Endodermal cell (in vitro differentiated cells): Measurements from ENCODE around the gene ALPK1. TPM values are rescaled to one million over a fixed set of nuclear protein-coding genes. Genes with fewer than 3 reads are reported as not detected.

ENCODE experiments used
- DNase-seq: peaks from one replicate; pipeline ENCODE4 v3.0.0-alpha.2; 2017
- H3K27ac ChIP-seq: 2 replicates; pipeline ENCODE4 v1.5.1; 2013; ENCODE audit warnings: mild to moderate bottlenecking, low read depth, low read length, moderate library complexity
- H3K27me3 ChIP-seq: 2 replicates; pipeline ENCODE4 v1.6.1; 2013; ENCODE audit warnings: mild to moderate bottlenecking, low read length, moderate library complexity; ENCODE audit not compliant: insufficient read depth, control insufficient read depth, poor library complexity, severe bottlenecking
- H3K36me3 ChIP-seq: 2 replicates; pipeline ENCODE4 v1.7.0; 2013; ENCODE audit warnings: mild to moderate bottlenecking, low read length, moderate library complexity; ENCODE audit not compliant: control insufficient read depth, insufficient read depth
- H3K4me1 ChIP-seq: one replicate; pipeline ENCODE4 v1.7.0; 2013; ENCODE audit warnings: low read length; ENCODE audit not compliant: control insufficient read depth, insufficient read depth
- H3K4me3 ChIP-seq: 2 replicates; pipeline ENCODE4 v1.5.1; 2013; ENCODE audit warnings: mild to moderate bottlenecking, low read length, moderate library complexity
- H3K9ac ChIP-seq: 2 replicates; pipeline ENCODE4 v1.6.1; 2013; ENCODE audit warnings: mild to moderate bottlenecking, low read length, moderate library complexity; ENCODE audit not compliant: poor library complexity, severe bottlenecking; ENCODE audit errors: extremely low read depth
- H3K9me3 ChIP-seq: 2 replicates; pipeline ENCODE4 v1.6.1; 2013; ENCODE audit warnings: mild to moderate bottlenecking, low read length, moderate library complexity; ENCODE audit not compliant: control insufficient read depth
- H3K27ac Mint-ChIP-seq: 2 replicates; pipeline ENCODE4 v1.8.0; 2020; ENCODE audit warnings: mixed read lengths
- H3K27me3 Mint-ChIP-seq: 2 replicates; pipeline ENCODE4 v1.8.0; 2021; ENCODE audit warnings: mild to moderate bottlenecking, mixed read lengths; ENCODE audit not compliant: insufficient read depth
- H3K36me3 Mint-ChIP-seq: 2 replicates; pipeline ENCODE4 v1.8.0; 2020; ENCODE audit warnings: low read depth, mixed read lengths
- H3K4me1 Mint-ChIP-seq: 2 replicates; pipeline ENCODE4 v1.8.0; 2020; ENCODE audit warnings: mixed read lengths
- H3K4me3 Mint-ChIP-seq: 2 replicates; pipeline ENCODE4 v1.8.0; 2020; ENCODE audit warnings: mild to moderate bottlenecking, moderate library complexity, mixed read lengths
- H3K9me3 Mint-ChIP-seq: 2 replicates; pipeline ENCODE4 v1.8.0; 2020; ENCODE audit warnings: mild to moderate bottlenecking, mixed read lengths
- WGBS, 2 experiments: methylation state at CpG; one replicate each; pipeline versions ENCODE4 v1.1.5 to v1.1.7; 2013; ENCODE audit warnings: missing lambda C conversion rate in 2 of 2, mixed read lengths in 1 of 2; ENCODE audit not compliant: insufficient coverage in 1 of 2, insufficient read length in 1 of 2; 5-methylcytosine and 5-hydroxymethylcytosine counted together
- total RNA-seq, 2 donors: library from RNA; stranded (reverse); fragmentation: NEBNext Ultra II Directional in 1 of 2; extraction: Animal tissue kit (Norgen Biotek cat#: 25700) in 1 of 2; gene quantifications; 2 replicates in 1 of 2; 3 replicates in 1 of 2; pipeline ENCODE4 v1.2.1, GENCODE V29; 2021
- TF ChIP-seq, protein P1 (sequence below): fragments of 200-600 bp; sonication (generic); conservative IDR thresholded peaks from 2 replicates; pipeline ENCODE4 v1.5.0; 2021; ENCODE audit warnings: antibody characterized with exemption, mild to moderate bottlenecking

The ALPK1 gene
- total RNA-seq, 2 donors from 2014 or later, result 0.24 to 0.44 TPM

DNA sequence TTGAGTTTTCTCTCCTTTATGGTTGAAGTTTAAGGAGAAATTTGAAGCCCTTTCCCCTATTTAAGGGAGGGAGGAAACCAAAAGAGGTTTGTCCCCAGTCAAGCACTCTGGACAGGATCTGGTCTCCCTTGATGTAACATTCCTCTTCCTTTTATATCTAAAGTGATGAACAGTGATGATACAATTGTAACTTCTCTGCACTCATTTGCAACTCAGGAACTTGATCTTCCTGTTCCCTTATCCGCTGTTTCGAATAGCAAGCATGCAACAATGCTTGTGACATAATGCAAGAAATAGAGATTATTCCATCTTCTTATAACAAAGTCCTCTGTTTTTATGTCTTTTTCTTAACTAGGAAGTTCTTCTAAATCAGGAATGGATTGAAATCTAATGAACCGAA, 18.3 kb downstream of the ALPK1 start:
- no peaks in the 10 kb centered on the region for H3K9me3 ChIP-seq
- Mint-ChIP-seq H3K27me3 (peaks cover 24% of the 10 kb centered on the region), H3K27ac (no peak overlapping the region), H3K36me3 (no peaks in the 10 kb centered on the region), H3K4me3 (no peak overlapping the region), H3K4me1 (no peaks in the 10 kb centered on the region), H3K9me3 (no peaks in the 10 kb centered on the region)
- H3K9ac ChIP-seq, result no peak overlapping the region
- no peak overlapping the region for H3K27ac ChIP-seq
- no peak overlapping the region for H3K4me3 ChIP-seq
- TF ChIP-seq, protein P1, sequence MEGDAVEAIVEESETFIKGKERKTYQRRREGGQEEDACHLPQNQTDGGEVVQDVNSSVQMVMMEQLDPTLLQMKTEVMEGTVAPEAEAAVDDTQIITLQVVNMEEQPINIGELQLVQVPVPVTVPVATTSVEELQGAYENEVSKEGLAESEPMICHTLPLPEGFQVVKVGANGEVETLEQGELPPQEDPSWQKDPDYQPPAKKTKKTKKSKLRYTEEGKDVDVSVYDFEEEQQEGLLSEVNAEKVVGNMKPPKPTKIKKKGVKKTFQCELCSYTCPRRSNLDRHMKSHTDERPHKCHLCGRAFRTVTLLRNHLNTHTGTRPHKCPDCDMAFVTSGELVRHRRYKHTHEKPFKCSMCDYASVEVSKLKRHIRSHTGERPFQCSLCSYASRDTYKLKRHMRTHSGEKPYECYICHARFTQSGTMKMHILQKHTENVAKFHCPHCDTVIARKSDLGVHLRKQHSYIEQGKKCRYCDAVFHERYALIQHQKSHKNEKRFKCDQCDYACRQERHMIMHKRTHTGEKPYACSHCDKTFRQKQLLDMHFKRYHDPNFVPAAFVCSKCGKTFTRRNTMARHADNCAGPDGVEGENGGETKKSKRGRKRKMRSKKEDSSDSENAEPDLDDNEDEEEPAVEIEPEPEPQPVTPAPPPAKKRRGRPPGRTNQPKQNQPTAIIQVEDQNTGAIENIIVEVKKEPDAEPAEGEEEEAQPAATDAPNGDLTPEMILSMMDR, result no peak
- no peaks in the 10 kb centered on the region for H3K27me3 ChIP-seq
- 90 to 100% methylated on average over 1 to 3 of the region's 3 CpGs for WGBS, 2 experiments
- DNase-seq, result no peak
- no peaks in the 10 kb centered on the region for H3K4me1 ChIP-seq
- H3K36me3 ChIP-seq, result no peaks in the 10 kb centered on the region

GRCh38 chr4:112316360-112316759, 19.2 kb downstream of the ALPK1 start:
- H3K4me1 ChIP-seq, result no peaks in the 10 kb centered on the region
- H3K27me3 ChIP-seq, result no peaks in the 10 kb centered on the region
- Mint-ChIP-seq H3K27me3 (peaks cover 28% of the 10 kb centered on the region), H3K27ac (no peak overlapping the region), H3K36me3 (no peaks in the 10 kb centered on the region), H3K4me1 (no peaks in the 10 kb centered on the region), H3K9me3 (no peaks in the 10 kb centered on the region), H3K4me3 (no peak overlapping the region)
- no peaks in the 10 kb centered on the region for H3K36me3 ChIP-seq
- no peak for DNase-seq
- H3K4me3 ChIP-seq, result no peak overlapping the region
- WGBS, 2 experiments, result 86% methylated on average over 1 of the region's 2 CpGs; no CpG with 5 or more reads in 1 of the 2 experiments
- H3K9me3 ChIP-seq, result no peaks in the 10 kb centered on the region
- TF ChIP-seq, protein P1, result no peak
- no peak overlapping the region for H3K27ac ChIP-seq
- H3K9ac ChIP-seq, result no peak overlapping the region

DNA sequence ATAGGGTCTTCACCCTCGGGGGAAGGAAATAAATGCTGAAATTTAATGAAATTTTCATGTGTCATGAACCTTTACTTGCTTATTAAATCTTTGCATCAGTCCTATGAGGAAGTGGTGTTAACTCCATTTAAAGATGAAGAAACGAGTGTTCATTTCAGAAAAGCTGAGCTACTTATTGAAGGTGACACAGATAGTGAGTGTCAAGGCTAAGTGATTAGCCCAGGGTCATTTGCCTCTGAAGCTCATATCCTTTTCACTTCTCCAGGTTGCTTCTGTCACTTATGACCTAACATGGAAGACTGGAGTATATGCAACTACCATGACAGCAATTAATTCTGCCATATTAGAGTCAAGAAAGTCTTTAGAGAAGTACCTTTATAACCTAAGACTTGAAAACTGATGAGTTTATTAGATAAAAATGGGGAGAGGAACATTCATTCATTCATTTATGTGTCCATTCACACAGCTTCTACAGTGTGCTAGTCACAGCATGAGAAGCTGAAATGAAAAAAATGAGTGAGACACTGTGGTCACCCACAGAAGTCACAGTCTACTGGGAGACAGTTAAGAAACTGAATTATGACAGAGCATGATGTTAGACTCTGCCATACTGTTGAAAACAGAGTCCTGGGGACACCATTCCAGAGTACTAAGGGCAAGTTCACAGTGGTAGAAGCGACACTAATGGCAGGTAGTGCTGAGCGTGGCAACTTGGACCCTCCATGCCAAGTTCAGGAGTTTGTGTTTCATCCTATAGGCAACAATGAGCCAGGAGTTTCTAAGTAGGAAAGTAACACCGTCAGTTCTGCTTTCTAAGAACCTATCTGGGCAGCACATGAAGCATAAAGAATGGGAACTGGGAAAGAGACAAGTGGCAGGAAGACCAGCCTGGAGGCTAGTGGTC, 21.3 kb downstream of the ALPK1 start:
- DNase-seq, result no peak
- H3K36me3 ChIP-seq, result no peaks in the 10 kb centered on the region
- H3K4me1 ChIP-seq, result no peaks in the 10 kb centered on the region
- no peak overlapping the region for H3K4me3 Mint-ChIP-seq
- H3K27ac Mint-ChIP-seq, result no peak overlapping the region
- H3K9me3 Mint-ChIP-seq, result no peaks in the 10 kb centered on the region
- H3K36me3 Mint-ChIP-seq, result no peaks in the 10 kb centered on the region
- peaks cover 28% of the 10 kb centered on the region for H3K27me3 Mint-ChIP-seq
- peaks cover 1% of the 10 kb centered on the region for H3K4me1 Mint-ChIP-seq
- no peak overlapping the region for H3K4me3 ChIP-seq
- WGBS, 2 experiments, result 87 to 90% methylated on average over 5 of the region's 5 CpGs
- TF ChIP-seq, protein P1, result no peak
- no peak overlapping the region for H3K27ac ChIP-seq
- H3K27me3 ChIP-seq, result no peaks in the 10 kb centered on the region
- H3K9ac ChIP-seq, result no peak overlapping the region
- no peaks in the 10 kb centered on the region for H3K9me3 ChIP-seq
